Esophagus muscularis mucosa (tissue), 4 donors: ENCODE measurements around the gene SARM1. TPM values are rescaled to one million over a fixed set of nuclear protein-coding genes. Genes with fewer than 3 reads are reported as not detected.

Experiments
- DNase-seq: peaks from one replicate; pipeline ENCODE4 v3.0.0-alpha.2; 2017; ENCODE audit errors: extremely low spot score
- H3K27ac ChIP-seq, 4 donors: fragments of 200-600 bp; sonication (generic); replicated peaks in 1 of 4; 1 replicate in 3 of 4; 2 replicates in 1 of 4; pipeline ENCODE4 v1.5.1; 2016 to 2019; ENCODE audit warnings: mild to moderate bottlenecking in 1 of 4
- H3K27me3 ChIP-seq, 4 donors: fragments of 200-600 bp; sonication (generic); one replicate each; pipeline versions ENCODE4 v1.5.1 to v1.6.0; 2016 to 2019
- H3K36me3 ChIP-seq, 4 donors: fragments of 200-600 bp; sonication (generic); one replicate each; pipeline ENCODE4 v1.5.1; 2016 to 2019
- H3K4me1 ChIP-seq, 4 donors: fragments of 200-600 bp; sonication (generic); one replicate each; pipeline ENCODE4 v1.5.1; 2016 to 2019
- H3K4me3 ChIP-seq, 4 donors: fragments of 200-600 bp; sonication (generic); 1 replicate in 2 of 4; 2 replicates in 2 of 4; pipeline ENCODE4 v1.5.1; 2016 to 2019; ENCODE audit warnings: mild to moderate bottlenecking in 4 of 4, moderate library complexity in 1 of 4
- H3K9me3 ChIP-seq, 4 donors: fragments of 200-600 bp; sonication (generic); 1 replicate in 3 of 4; 2 replicates in 1 of 4; pipeline ENCODE4 v1.5.1; 2016 to 2019
- EP300 ChIP-seq: sonication (generic); formaldehyde crosslinking; IDR thresholded peaks from one replicate; pipeline ENCODE4 v1.6.1; 2017; ENCODE audit warnings: antibody characterized with exemption
- POLR2A ChIP-seq: fragments of 450-650 bp; IDR thresholded peaks from one replicate; pipeline ENCODE4 v1.6.1; 2017; ENCODE audit warnings: antibody characterized with exemption, moderate library complexity, mild to moderate bottlenecking, low read depth
- POLR2AphosphoS5 ChIP-seq, 2 donors: sonication (generic); formaldehyde crosslinking; IDR thresholded peaks; one replicate each; pipeline ENCODE4 v1.6.1; 2017; ENCODE audit warnings: antibody characterized with exemption in 2 of 2
- WGBS: methylation state at CpG from one replicate; pipeline ENCODE4 v1.1.5; 2018; 5-methylcytosine and 5-hydroxymethylcytosine counted together
- intact Hi-C: fragments of 100-400 bp; cut with DNase I; formaldehyde crosslinking; loops from one replicate; pipeline ENCODE4 v1.15.1; 2023
- total RNA-seq, 4 donors: library from RNA; depleted of rRNA; stranded (reverse); fragments of >200 nt; gene quantifications; one replicate each; pipeline versions ENCODE4 v1.1.0 to v1.2.1, GENCODE V29; 2016
- TF ChIP-seq, protein P1 (sequence below), 3 experiments: fragments of 200-600 bp in 2 of 3; fragments of 450-650 bp in 1 of 3; sonication (generic) in 2 of 3; IDR thresholded peaks; one replicate each; pipeline ENCODE4 v1.5.1; 2017 to 2019; ENCODE audit warnings: antibody characterized with exemption in 3 of 3, mild to moderate bottlenecking in 2 of 3, moderate library complexity in 1 of 3

Gene SARM1
- total RNA-seq, 4 donors from 2014 or later: 8.3 to 24.9 (median 13.8) TPM

DNA sequence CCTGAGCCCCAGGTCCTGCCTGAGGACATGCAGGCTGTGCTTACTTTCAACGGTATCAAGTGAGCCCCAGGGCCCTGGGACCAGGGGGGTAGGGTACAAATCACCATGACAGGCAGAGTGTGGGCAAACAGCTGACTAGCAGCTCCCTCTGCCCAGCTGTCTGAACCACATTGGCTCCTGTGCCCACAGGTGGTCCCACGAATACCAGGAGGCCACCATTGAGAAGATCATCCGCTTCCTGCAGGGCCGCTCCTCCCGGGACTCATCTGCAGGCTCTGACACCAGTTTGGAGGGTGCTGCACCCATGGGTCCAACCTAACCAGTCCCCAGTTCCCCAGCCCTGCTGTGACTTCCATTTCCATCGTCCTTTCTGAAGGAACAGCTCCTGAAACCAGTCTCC lies 24.5 kb downstream of the SARM1 start:
- Histone ChIP-seq H3K27ac (no peak overlapping the region), H3K27me3 (no peaks in the 10 kb centered on the region), H3K4me3 (no peak overlapping the region), H3K9me3 (no peaks in the 10 kb centered on the region), H3K4me1 (no peaks in the 10 kb centered on the region), H3K36me3 (peaks cover 14 to 98% (median 64%) of the 10 kb centered on the region in 4 donors)
- DNase-seq: no peak
- intact Hi-C loops: no loop called here
- TF ChIP-seq EP300 (no peak), POLR2AphosphoS5 (IDR thresholded peaks at IDR 0.05) (no peak), POLR2A (no peak)
- 92% methylated on average over 6 of the region's 6 CpGs for WGBS

DNA sequence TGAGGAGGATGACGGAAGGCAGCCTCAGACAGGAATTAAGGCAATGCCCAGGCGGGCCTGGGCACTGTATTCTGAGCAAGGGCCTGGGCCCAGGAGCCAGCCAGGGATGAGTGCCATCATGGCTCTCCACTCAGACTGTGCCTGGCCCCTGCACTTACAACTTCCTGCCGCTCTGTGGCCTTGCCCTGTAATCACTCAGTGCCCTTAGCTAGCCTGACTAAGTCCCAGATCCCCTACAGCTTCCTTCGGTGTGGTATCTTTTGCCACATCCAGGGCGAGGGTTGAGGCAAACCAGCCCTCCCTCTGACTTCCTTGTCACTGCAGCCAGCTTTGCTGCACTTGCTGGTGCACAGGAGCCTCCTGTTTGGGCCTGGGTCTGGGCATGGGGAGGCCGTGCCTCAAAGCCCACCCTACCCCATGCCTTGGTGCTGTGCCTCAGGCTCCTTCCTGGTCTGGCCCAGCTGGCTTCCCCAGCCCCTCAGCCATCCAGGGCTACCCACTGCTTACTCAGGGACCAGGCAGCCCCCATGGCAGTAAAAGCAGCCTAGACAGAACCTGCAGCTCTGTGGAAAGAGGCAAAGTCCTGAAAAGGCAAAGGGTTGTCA lies 25.2 kb downstream of the SARM1 start:
- 86% methylated on average over 6 of the region's 6 CpGs for WGBS
- Histone ChIP-seq H3K36me3 (peaks cover 10 to 95% (median 62%) of the 10 kb centered on the region in 4 donors), H3K4me1 (no peaks in the 10 kb centered on the region), H3K4me3 (no peak overlapping the region), H3K9me3 (no peaks in the 10 kb centered on the region), H3K27me3 (no peaks in the 10 kb centered on the region), H3K27ac (no peak overlapping the region)
- no peak for DNase-seq
- intact Hi-C loops: no loop called here
- TF ChIP-seq POLR2AphosphoS5 (IDR thresholded peaks at IDR 0.05): no peak
- no peak for TF ChIP-seq POLR2A
- TF ChIP-seq, protein P1, sequence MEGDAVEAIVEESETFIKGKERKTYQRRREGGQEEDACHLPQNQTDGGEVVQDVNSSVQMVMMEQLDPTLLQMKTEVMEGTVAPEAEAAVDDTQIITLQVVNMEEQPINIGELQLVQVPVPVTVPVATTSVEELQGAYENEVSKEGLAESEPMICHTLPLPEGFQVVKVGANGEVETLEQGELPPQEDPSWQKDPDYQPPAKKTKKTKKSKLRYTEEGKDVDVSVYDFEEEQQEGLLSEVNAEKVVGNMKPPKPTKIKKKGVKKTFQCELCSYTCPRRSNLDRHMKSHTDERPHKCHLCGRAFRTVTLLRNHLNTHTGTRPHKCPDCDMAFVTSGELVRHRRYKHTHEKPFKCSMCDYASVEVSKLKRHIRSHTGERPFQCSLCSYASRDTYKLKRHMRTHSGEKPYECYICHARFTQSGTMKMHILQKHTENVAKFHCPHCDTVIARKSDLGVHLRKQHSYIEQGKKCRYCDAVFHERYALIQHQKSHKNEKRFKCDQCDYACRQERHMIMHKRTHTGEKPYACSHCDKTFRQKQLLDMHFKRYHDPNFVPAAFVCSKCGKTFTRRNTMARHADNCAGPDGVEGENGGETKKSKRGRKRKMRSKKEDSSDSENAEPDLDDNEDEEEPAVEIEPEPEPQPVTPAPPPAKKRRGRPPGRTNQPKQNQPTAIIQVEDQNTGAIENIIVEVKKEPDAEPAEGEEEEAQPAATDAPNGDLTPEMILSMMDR (IDR thresholded peaks at IDR 0.05): no peak
- TF ChIP-seq EP300: no peak

DNA sequence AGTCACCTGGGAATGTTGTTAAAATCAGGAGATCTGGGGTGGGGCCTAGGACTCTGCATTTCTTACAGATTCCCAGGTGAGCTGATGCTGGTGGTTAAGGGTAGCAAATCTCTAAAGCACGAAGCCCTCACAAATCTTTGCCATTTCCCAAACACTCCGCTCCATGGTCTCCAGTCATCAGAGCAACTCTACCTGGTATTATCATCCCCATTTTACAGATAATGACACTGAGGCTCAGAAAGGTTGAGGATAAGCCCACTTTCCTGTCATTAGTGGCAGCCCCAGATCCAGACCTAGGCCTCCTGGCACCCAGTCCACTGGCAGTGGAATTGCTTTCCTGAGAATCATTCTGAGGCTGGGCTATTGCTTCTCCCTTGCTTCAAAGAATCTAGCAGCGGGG lies 25.8 kb downstream of the SARM1 start:
- 100% methylated on average over 2 of the region's 3 CpGs for WGBS
- Histone ChIP-seq H3K4me1 (no peaks in the 10 kb centered on the region), H3K27ac (no peak overlapping the region), H3K36me3 (peaks cover 10 to 95% (median 64%) of the 10 kb centered on the region in 4 donors), H3K27me3 (no peaks in the 10 kb centered on the region), H3K9me3 (no peaks in the 10 kb centered on the region), H3K4me3 (no peak overlapping the region)
- intact Hi-C loops: no loop called here
- TF ChIP-seq EP300 (no peak), POLR2AphosphoS5 (IDR thresholded peaks at IDR 0.05) (no peak), POLR2A (no peak)
- TF ChIP-seq, protein P1 (IDR thresholded peaks at IDR 0.05): no peak
- no peak for DNase-seq

DNA sequence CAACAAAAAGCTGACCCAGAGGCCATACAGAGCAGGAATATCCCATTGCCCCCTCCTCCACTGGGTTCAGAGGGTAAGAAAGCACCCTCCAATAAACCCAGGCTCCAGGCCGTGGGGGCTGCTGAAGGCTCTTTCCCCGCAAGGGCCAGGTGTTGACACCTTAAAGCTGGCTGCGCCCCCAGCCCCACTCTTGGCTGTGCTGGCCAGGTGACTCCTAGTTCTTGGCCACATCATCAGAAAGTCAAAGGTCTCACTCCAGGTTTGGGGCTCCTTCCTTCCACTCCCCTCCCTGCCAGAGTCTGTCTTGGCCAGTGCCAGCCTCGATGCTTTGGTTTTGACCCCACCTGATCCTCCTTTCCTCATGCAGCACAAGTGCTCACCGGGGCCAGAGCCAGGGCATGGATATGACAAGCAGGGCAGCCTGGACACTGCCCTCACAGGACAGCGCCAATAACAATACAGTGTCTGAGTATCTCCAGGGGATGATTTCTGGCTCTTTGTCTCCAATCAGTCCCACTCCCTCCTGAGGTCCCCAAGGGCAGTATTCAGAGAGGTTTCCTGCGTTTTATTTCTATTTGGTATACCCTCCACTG lies 26.3 kb downstream of the SARM1 start:
- Histone ChIP-seq H3K27me3 (no peaks in the 10 kb centered on the region), H3K9me3 (no peaks in the 10 kb centered on the region), H3K27ac (no peak overlapping the region), H3K4me1 (no peaks in the 10 kb centered on the region), H3K36me3 (peaks cover 10 to 95% (median 61%) of the 10 kb centered on the region in 4 donors), H3K4me3 (no peak overlapping the region)
- 77% methylated on average over 7 of the region's 7 CpGs for WGBS
- no peak for TF ChIP-seq POLR2AphosphoS5 (IDR thresholded peaks at IDR 0.05)
- TF ChIP-seq EP300: no peak
- TF ChIP-seq, protein P1 (IDR thresholded peaks at IDR 0.05): no peak
- no peak for TF ChIP-seq POLR2A
- intact Hi-C loops: no loop called here
- DNase-seq: no peak

DNA sequence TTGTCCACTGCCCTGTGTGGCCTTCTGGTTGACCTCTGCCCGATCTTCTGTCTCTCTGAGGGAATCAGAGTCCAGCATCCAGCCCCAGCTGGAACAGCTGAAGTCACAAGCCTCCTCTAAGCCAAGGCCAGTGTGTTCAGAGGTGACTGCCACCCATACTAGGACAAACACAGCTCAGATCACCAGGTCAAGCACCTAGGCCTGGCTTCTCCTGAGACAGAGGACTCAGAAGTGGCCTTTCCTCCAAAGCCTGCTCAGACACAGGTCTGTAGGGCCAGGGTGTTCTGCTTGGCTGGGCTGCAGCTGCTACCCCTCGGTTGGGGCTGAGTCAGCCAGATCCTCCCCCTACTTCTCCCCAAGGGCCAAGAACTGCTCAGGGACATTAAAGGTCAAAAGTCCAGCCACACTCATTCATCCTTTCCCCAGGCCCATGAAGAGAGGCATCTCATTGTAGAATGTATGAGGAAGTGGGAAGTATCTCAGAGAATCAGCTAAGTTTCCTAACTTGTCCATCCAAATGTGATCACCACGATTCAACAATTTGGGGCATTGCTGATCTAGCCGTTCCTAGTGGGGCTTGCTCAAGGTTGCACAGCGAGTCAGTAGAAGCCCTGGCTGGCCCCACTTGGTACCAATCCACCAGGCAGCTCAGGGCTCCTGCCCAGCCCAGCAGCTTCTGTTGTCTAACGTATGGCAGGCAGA lies 26.9 kb downstream of the SARM1 start:
- peaks cover 10 to 94% (median 56%) of the 10 kb centered on the region in 4 donors for H3K36me3 ChIP-seq
- intact Hi-C loops: no loop called here
- no peaks in the 10 kb centered on the region for H3K9me3 ChIP-seq
- no peaks in the 10 kb centered on the region for H3K4me1 ChIP-seq
- no peak overlapping the region for H3K4me3 ChIP-seq
- DNase-seq: no peak
- 69% methylated on average over 3 of the region's 6 CpGs for whole genome bisulfite sequencing
- H3K27ac ChIP-seq: no peak overlapping the region
- TF ChIP-seq, protein P1 (IDR thresholded peaks at IDR 0.05): no peak
- no peak for TF ChIP-seq POLR2AphosphoS5 (IDR thresholded peaks at IDR 0.05)
- no peak for TF ChIP-seq POLR2A
- no peak for TF ChIP-seq EP300
- no peaks in the 10 kb centered on the region for H3K27me3 ChIP-seq
